ENCODE measurements around the gene SLAMF9.

Gene SLAMF9

DNA sequence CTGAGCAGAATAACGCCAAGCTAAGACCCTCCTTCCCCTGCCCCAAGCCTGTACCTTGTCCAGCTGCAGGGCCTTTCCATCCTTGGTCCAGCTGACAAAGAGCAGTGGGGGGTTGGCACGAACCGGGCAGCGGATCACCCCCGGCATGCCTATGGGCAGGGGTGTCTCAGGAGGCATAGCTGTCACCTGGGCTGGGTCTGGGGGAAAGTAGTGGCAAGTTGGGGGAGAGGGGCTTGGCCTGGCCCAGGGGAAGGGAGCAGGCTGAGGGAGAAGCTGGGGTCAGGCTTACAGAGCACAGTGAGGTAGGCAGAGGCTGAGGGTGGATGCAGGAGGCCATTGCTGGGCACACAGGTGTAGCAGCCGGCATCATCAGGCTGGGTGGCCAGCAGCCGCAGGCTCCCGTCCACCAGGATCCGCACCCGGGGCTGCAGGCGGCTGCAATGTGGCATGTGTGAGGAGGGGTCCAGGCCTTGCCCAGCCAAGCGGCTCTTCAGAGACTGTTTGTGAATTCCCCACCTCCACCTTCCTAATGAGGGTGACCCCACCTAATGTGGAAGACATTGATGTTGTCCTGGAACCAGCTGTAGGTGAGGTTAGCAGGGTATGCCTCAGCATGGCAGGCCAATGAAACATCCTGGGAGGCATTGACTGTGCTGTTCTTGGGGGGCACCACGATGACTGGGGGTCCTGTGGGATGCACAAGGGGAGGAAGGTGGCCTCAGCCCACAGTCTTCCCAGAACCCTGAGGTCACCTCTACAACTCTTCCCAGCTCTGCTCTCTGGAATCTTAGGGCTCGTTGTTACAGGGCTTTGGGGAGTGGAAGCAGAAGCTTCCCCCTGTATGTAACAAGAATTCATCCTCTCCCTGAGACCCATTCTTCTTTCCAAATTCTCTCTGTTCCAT lies 19.6 kb downstream of the SLAMF9 start:
- no peak for TF ChIP-seq ZFX (IDR thresholded peaks at IDR 0.05; ENCODE audit: borderline replicate concordance)
- TF ChIP-seq, protein P1, sequence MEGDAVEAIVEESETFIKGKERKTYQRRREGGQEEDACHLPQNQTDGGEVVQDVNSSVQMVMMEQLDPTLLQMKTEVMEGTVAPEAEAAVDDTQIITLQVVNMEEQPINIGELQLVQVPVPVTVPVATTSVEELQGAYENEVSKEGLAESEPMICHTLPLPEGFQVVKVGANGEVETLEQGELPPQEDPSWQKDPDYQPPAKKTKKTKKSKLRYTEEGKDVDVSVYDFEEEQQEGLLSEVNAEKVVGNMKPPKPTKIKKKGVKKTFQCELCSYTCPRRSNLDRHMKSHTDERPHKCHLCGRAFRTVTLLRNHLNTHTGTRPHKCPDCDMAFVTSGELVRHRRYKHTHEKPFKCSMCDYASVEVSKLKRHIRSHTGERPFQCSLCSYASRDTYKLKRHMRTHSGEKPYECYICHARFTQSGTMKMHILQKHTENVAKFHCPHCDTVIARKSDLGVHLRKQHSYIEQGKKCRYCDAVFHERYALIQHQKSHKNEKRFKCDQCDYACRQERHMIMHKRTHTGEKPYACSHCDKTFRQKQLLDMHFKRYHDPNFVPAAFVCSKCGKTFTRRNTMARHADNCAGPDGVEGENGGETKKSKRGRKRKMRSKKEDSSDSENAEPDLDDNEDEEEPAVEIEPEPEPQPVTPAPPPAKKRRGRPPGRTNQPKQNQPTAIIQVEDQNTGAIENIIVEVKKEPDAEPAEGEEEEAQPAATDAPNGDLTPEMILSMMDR (IDR thresholded peaks at IDR 0.05): no peak
- no peak overlapping the region for H3K27ac ChIP-seq

DNA sequence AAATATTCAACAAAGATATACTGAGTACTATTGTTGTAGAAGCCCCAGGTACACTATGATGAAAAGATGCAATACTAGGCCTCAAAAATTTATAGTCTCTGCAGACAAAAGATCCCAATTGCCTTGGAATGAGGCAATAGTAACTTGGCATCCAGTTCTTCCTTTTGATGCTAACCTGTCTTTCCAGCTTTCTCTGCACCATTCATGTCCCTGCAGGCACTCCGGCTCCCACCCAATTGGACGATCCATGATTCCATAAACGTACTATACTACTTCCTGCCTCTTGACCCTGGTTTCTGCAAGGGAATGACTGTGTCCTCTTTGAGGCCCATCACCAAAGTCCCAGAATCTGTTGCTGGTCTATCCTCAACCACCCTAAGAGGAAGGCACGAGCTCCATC lies 20.7 kb downstream of the SLAMF9 start:
- TF ChIP-seq, protein P1 (IDR thresholded peaks at IDR 0.05): no peak
- TF ChIP-seq ZFX (IDR thresholded peaks at IDR 0.05; ENCODE audit: borderline replicate concordance): no peak
- no peak overlapping the region for H3K27ac ChIP-seq

DNA sequence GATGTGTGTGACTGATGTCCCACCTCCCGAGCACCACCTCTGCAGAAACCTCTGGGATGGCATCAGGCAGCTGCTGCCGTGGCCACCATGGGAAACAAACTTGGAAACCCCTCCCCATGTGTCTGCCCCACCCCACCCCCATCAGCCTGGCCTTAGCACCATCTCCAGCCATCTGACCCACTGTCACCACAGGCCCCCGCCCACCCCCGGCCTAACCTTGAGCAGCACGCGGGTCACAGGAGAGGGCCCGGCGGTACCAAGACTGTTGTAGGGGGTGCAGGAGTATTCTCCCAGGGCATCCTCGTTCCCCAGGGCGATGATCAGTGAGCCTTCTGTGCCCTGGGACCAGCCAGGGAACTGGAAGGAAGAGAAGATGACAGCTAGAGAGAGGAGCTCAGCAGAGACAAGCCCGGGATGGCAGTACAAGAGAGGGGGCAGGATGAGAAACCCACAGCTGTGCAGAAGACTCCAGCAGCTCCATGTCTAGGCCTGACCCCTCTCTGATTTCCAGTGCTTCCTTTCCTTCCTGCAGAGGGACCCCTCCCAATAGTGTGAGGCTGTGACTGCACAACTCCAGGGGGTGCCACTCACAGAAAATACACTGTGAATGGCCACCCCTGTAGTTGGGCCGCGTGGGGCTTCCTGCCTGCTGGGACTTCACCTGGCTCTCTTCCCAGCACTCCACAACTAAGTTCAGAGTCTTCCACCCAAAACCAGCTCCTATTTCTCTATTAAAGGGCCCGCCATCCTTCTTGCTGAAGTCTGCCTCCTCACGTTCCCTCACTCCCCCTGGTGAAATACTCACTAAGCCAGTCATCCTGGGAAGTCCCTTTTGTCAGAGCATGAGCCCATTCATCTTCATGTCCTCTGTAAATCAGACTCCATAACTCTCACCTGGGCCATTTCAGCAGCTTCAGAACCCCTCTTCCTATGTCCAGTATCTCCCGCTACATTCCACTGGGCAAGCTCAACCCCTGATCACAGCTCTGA lies 21.4 kb downstream of the SLAMF9 start:
- TF ChIP-seq, protein P1 (IDR thresholded peaks at IDR 0.05): no peak
- TF ChIP-seq ZFX (IDR thresholded peaks at IDR 0.05; ENCODE audit: borderline replicate concordance): no peak
- H3K27ac ChIP-seq: no peak overlapping the region

DNA sequence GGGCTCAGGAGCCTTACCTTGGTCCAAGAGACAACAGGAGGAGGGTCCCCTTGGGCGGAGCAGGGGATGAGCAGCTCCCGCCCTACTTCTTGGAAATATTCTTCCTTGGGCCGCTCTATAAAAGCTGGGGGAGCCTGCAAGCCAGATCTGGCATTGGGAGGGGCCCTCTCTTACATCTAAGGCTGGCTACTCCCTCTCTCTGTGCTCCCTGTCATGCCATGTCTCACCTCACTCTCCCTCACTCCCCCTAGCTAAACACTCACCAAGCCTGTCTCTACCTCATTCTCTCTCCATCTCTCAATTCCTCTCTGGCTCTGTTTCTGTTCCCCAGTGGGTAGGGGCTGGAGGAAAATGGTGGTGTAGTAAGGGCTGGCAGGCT lies 22.3 kb downstream of the SLAMF9 start:
- no peak overlapping the region for H3K27ac ChIP-seq
- no peak for TF ChIP-seq ZFX (IDR thresholded peaks at IDR 0.05; ENCODE audit: borderline replicate concordance)
- TF ChIP-seq, protein P1 (IDR thresholded peaks at IDR 0.05): no peak

DNA sequence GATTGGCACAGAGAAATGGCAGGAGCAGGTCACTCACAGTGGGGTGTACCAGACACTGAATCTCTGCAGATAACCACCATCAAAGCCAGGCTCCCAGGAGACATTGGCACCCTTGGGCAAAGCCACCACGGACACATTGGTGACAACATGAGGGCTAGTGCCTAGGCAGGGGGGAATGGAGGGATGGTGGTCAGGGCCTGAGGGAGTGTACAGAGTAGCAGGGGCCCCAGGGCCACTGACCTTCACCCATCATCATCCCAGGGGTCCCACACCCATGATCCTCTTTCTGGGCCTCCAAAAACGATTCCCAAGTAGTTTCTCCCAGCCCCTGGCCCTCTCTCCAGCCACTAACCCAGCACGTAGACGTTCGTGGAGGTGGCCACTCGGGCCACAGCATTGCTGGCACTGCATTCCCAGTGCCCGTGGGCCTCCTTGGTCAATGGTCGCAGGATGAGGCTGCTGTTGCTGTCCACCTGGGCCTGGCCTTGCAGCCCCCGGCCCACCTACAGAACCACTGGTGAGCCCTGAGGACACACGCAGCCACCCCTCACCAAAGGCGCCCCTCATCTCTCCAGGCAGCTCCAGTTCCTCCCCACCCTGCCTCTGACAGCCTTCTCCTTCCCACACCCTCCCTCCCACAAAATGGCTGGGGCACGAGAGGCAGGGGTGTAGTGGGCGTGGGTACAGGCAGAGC lies 22.8 kb downstream of the SLAMF9 start:
- no peak for TF ChIP-seq ZFX (IDR thresholded peaks at IDR 0.05; ENCODE audit: borderline replicate concordance)
- TF ChIP-seq, protein P1 (IDR thresholded peaks at IDR 0.05): no peak
- no peak overlapping the region for H3K27ac ChIP-seq

DNA sequence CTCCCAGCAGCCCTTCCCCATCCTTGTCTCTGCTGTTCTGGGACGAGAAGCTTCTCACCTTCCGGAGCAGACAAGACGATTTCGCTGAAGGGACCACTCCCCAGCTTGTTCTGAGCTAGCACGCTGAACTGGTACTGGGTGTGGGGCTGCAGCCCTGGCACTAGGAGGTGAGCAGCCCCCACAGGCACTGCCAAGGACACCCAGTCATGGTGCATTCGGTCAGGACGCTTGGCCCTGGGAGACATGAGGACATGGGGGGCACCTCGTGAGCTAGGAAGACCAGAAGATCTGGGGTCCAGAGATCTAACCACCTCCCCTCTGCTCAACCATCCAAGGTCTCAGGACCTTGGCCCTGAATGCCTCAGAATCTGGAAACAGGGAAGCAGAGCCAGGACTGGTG lies 23.4 kb downstream of the SLAMF9 start:
- no peak overlapping the region for H3K27ac ChIP-seq
- TF ChIP-seq, protein P1 (IDR thresholded peaks at IDR 0.05): no peak
- TF ChIP-seq ZFX (IDR thresholded peaks at IDR 0.05; ENCODE audit: borderline replicate concordance): no peak

All from 22Rv1 (cell line).